Karpas-422 (cell line): ENCODE data around the gene TM9SF4. TPM values are rescaled to one million over a fixed set of nuclear protein-coding genes. Genes with fewer than 3 reads are reported as not detected.

ENCODE experiments used
- DNase-seq: peaks from one replicate; pipeline ENCODE4 v3.0.0-alpha.2; 2015
- H2AFZ ChIP-seq: fragments of 200-600 bp; sonication (generic); 2 replicates; pipeline ENCODE4 v1.6.1; 2014; ENCODE audit warnings: antibody characterized with exemption, low read length, mixed read lengths
- H3K27ac ChIP-seq: fragments of 200-600 bp; sonication (generic); 2 replicates; pipeline ENCODE4 v1.5.1; 2014; ENCODE audit warnings: mild to moderate bottlenecking, low read length, moderate library complexity
- H3K27me3 ChIP-seq: fragments of 200-600 bp; sonication (generic); 2 replicates; pipeline ENCODE4 v1.6.1; 2014; ENCODE audit warnings: low read length, mixed read lengths
- H3K36me3 ChIP-seq: fragments of 200-600 bp; sonication (generic); 2 replicates; pipeline ENCODE4 v1.6.1; 2014; ENCODE audit warnings: low read length, mixed read lengths; ENCODE audit not compliant: insufficient read depth
- H3K4me1 ChIP-seq: fragments of 200-600 bp; sonication (generic); 2 replicates; pipeline ENCODE4 v1.6.1; 2014; ENCODE audit warnings: mild to moderate bottlenecking, low read length, mixed read lengths
- H3K4me2 ChIP-seq: fragments of 200-600 bp; sonication (generic); 2 replicates; pipeline ENCODE4 v1.6.1; 2014; ENCODE audit warnings: low read length, low read depth, mild to moderate bottlenecking; ENCODE audit not compliant: poor library complexity, severe bottlenecking
- H3K4me3 ChIP-seq: fragments of 200-600 bp; sonication (generic); 2 replicates; pipeline ENCODE4 v1.5.1; 2014; ENCODE audit warnings: mild to moderate bottlenecking, antibody characterized with exemption, low read length, mixed read lengths
- H3K79me2 ChIP-seq: fragments of 200-600 bp; sonication (generic); 2 replicates; pipeline ENCODE4 v1.6.1; 2014; ENCODE audit warnings: mild to moderate bottlenecking, low read length, mixed read lengths
- H3K9ac ChIP-seq: fragments of 200-600 bp; sonication (generic); 2 replicates; pipeline ENCODE4 v1.6.0; 2014; ENCODE audit warnings: low read length
- H3K9me2 ChIP-seq: fragments of 200-600 bp; sonication (generic), shearing (Covaris generic); replicated peaks from 2 replicates; pipeline ENCODE4 v1.6.0; 2014; ENCODE audit warnings: mild to moderate bottlenecking, low read length, moderate library complexity; ENCODE audit not compliant: insufficient read depth
- H3K9me3 ChIP-seq: fragments of 300-700, 200-600 bp; sonication (generic); 2 replicates; pipeline ENCODE4 v1.6.1; 2014; ENCODE audit warnings: low read length, mixed read lengths
- H4K20me1 ChIP-seq: fragments of 200-600 bp; sonication (generic); 2 replicates; pipeline ENCODE4 v1.6.1; 2014; ENCODE audit warnings: mild to moderate bottlenecking, antibody characterized with exemption, low read length, low read depth; ENCODE audit not compliant: insufficient read depth
- total RNA-seq: library from RNA; depleted of rRNA; stranded (reverse); fragments of >200 nt; shearing (Covaris generic); gene quantifications from 2 replicates; pipeline ENCODE4 v1.2.3, GENCODE V29; 2014; ENCODE audit warnings: low replicate concordance

The TM9SF4 gene
- total RNA-seq, 1 experiment from 2014 or later: 22.5 TPM

GRCh38 chr20:32144898-32145662, 35.6 kb downstream of the TM9SF4 start:
- no peak overlapping the region for H3K27ac ChIP-seq
- H3K9me2 ChIP-seq: no peaks in the 10 kb centered on the region
- no peaks in the 10 kb centered on the region for H3K27me3 ChIP-seq
- no peak for DNase-seq
- no peak overlapping the region for H3K9ac ChIP-seq
- H4K20me1 ChIP-seq: no peaks in the 10 kb centered on the region
- H3K9me3 ChIP-seq: no peaks in the 10 kb centered on the region
- no peaks in the 10 kb centered on the region for H3K4me1 ChIP-seq
- no peak overlapping the region for H3K4me3 ChIP-seq
- H3K4me2 ChIP-seq: no peak overlapping the region
- H2AFZ ChIP-seq: no peak overlapping the region
- H3K79me2 ChIP-seq: no peaks in the 10 kb centered on the region
- peaks cover 15% of the 10 kb centered on the region; the same call in 1 of the 2 replicates for H3K36me3 ChIP-seq

- no peak overlapping the region for H3K27ac ChIP-seq
- no peak overlapping the region for H3K4me3 ChIP-seq
- DNase-seq: no peak
- no peak overlapping the region for H3K9ac ChIP-seq
- no peaks in the 10 kb centered on the region for H3K9me3 ChIP-seq
- no peaks in the 10 kb centered on the region for H3K4me1 ChIP-seq
- H3K27me3 ChIP-seq: no peaks in the 10 kb centered on the region
- H2AFZ ChIP-seq: no peak overlapping the region
- peaks cover 13% of the 10 kb centered on the region; the same call in 1 of the 2 replicates for H3K36me3 ChIP-seq
- H4K20me1 ChIP-seq: no peaks in the 10 kb centered on the region
- no peak overlapping the region for H3K4me2 ChIP-seq
- H3K9me2 ChIP-seq: no peaks in the 10 kb centered on the region
- H3K79me2 ChIP-seq: no peaks in the 10 kb centered on the region
These were observed 40.2 kb downstream of the TM9SF4 start for GRCh38 chr20:32149566-32150170.

- Histone ChIP-seq H2AFZ (no peak overlapping the region), H3K9ac (no peak overlapping the region), H3K4me1 (no peaks in the 10 kb centered on the region), H3K79me2 (no peaks in the 10 kb centered on the region), H3K27ac (no peak overlapping the region), H3K9me3 (no peaks in the 10 kb centered on the region), H3K27me3 (no peaks in the 10 kb centered on the region), H3K4me2 (no peak overlapping the region), H3K9me2 (no peaks in the 10 kb centered on the region), H4K20me1 (no peaks in the 10 kb centered on the region), H3K36me3 (peaks cover 13% of the 10 kb centered on the region; the same call in 1 of the 2 replicates), H3K4me3 (no peak overlapping the region)
- no peak for DNase-seq
These were observed 40.9 kb downstream of the TM9SF4 start for GRCh38 chr20:32150291-32150848.

GRCh38 chr20:32152421-32153155, 43.1 kb downstream of the TM9SF4 start:
- H3K9me3 ChIP-seq: no peaks in the 10 kb centered on the region
- H3K27ac ChIP-seq: no peak overlapping the region
- no peak overlapping the region for H3K4me3 ChIP-seq
- no peaks in the 10 kb centered on the region for H3K27me3 ChIP-seq
- no peak overlapping the region for H2AFZ ChIP-seq
- H3K9me2 ChIP-seq: no peaks in the 10 kb centered on the region
- no peaks in the 10 kb centered on the region for H3K79me2 ChIP-seq
- H3K4me1 ChIP-seq: no peaks in the 10 kb centered on the region
- peaks cover 13% of the 10 kb centered on the region; the same call in 1 of the 2 replicates for H3K36me3 ChIP-seq
- no peak overlapping the region for H3K4me2 ChIP-seq
- DNase-seq: no peak
- no peaks in the 10 kb centered on the region for H4K20me1 ChIP-seq
- no peak overlapping the region for H3K9ac ChIP-seq

GRCh38 chr20:32153156-32153665, 43.7 kb downstream of the TM9SF4 start:
- no peak overlapping the region for H3K9ac ChIP-seq
- H3K4me2 ChIP-seq: no peak overlapping the region
- H3K9me3 ChIP-seq: no peaks in the 10 kb centered on the region
- no peak for DNase-seq
- no peak overlapping the region for H2AFZ ChIP-seq
- H3K27ac ChIP-seq: no peak overlapping the region
- H3K4me1 ChIP-seq: no peaks in the 10 kb centered on the region
- H3K9me2 ChIP-seq: no peaks in the 10 kb centered on the region
- no peaks in the 10 kb centered on the region for H3K27me3 ChIP-seq
- no peak overlapping the region for H3K4me3 ChIP-seq
- peaks cover 10% of the 10 kb centered on the region; the same call in 1 of the 2 replicates for H3K36me3 ChIP-seq
- H3K79me2 ChIP-seq: no peaks in the 10 kb centered on the region
- no peaks in the 10 kb centered on the region for H4K20me1 ChIP-seq

- Histone ChIP-seq H3K9me2 (no peaks in the 10 kb centered on the region), H3K4me3 (no peak overlapping the region), H3K27ac (no peak overlapping the region), H3K9ac (no peak overlapping the region), H4K20me1 (no peaks in the 10 kb centered on the region), H3K4me2 (no peak overlapping the region), H3K4me1 (no peaks in the 10 kb centered on the region), H3K79me2 (no peaks in the 10 kb centered on the region), H2AFZ (no peak overlapping the region), H3K27me3 (no peaks in the 10 kb centered on the region), H3K36me3 (peaks cover 8% of the 10 kb centered on the region; the same call in 1 of the 2 replicates), H3K9me3 (no peaks in the 10 kb centered on the region)
- DNase-seq: no peak
These were observed 44.3 kb downstream of the TM9SF4 start for GRCh38 chr20:32153771-32154170.

- no peaks in the 10 kb centered on the region for H3K4me1 ChIP-seq
These were observed 45.8 kb downstream of the TM9SF4 start for GRCh38 chr20:32155017-32155981.

More at GRCh38 chr20:32155017-32155981, 45.8 kb downstream of the TM9SF4 start:
- DNase-seq: peak; percentile 70
- Histone ChIP-seq H3K4me3 (no peak overlapping the region), H2AFZ (no peak overlapping the region), H4K20me1 (no peaks in the 10 kb centered on the region), H3K9me3 (no peaks in the 10 kb centered on the region), H3K79me2 (no peaks in the 10 kb centered on the region), H3K27ac (no peak overlapping the region), H3K9me2 (no peaks in the 10 kb centered on the region), H3K4me2 (no peak overlapping the region), H3K36me3 (peaks cover 5% of the 10 kb centered on the region; the same call in 1 of the 2 replicates), H3K27me3 (no peaks in the 10 kb centered on the region), H3K9ac (no peak overlapping the region)
